RWPE2 (cell line): Measurements from ENCODE around the gene PALMD.
A peak's percentile ranks its signal among the peaks of the same experiment; 100 is the strongest.

Experiments used
- ATAC-seq: fragments of 200-7000 bp; cut with Tn5 transposase; 3 replicates; pipeline ENCODE4 v1.9.1; 2021; ENCODE audit warnings: low read depth
- DNase-seq: peaks from one replicate; pipeline ENCODE4 v3.0.0-alpha.2; 2020; ENCODE audit warnings: low spot score
- H3K27ac ChIP-seq: fragments of 450-650 bp; 2 replicates; pipeline ENCODE4 v1.5.1; 2017; ENCODE audit warnings: mild to moderate bottlenecking; ENCODE audit not compliant: poor library complexity, severe bottlenecking
- H3K27me3 ChIP-seq: fragments of 250-450 bp; sonication (Bioruptor Pico); 2 replicates; pipeline ENCODE4 v1.5.1; 2021; ENCODE audit warnings: mild to moderate bottlenecking, moderate library complexity; ENCODE audit not compliant: insufficient read depth, poor library complexity, severe bottlenecking
- H3K36me3 ChIP-seq: fragments of 250-450 bp; sonication (Bioruptor Pico); 2 replicates; pipeline ENCODE4 v1.5.1; 2020; ENCODE audit warnings: low read depth, mild to moderate bottlenecking, moderate library complexity
- H3K4me1 ChIP-seq: fragments of 250-450 bp; sonication (Bioruptor Pico); 2 replicates; pipeline ENCODE4 v1.5.1; 2021; ENCODE audit warnings: mild to moderate bottlenecking, moderate library complexity; ENCODE audit not compliant: insufficient read depth, poor library complexity, severe bottlenecking
- H3K4me3 ChIP-seq: fragments of 250-450 bp; sonication (Bioruptor Pico); 2 replicates; pipeline ENCODE4 v1.5.1; 2021; ENCODE audit warnings: mild to moderate bottlenecking, moderate library complexity; ENCODE audit not compliant: severe bottlenecking
- H3K9me3 ChIP-seq: fragments of 250-450 bp; sonication (Bioruptor Pico); 2 replicates; pipeline ENCODE4 v1.5.1; 2021; ENCODE audit warnings: mild to moderate bottlenecking, moderate library complexity; ENCODE audit not compliant: severe bottlenecking
- CTCF ChIP-seq: fragments of 450-650 bp; IDR thresholded peaks from one replicate; pipeline ENCODE4 v1.5.1; 2017; ENCODE audit warnings: mild to moderate bottlenecking, moderate library complexity; ENCODE audit not compliant: poor library complexity, severe bottlenecking

The PALMD gene

GRCh38 chr1:99680270-99680669 lies 34.4 kb downstream of the PALMD start:
- no peak for TF ChIP-seq CTCF
- H3K9me3 ChIP-seq = no peaks in the 10 kb centered on the region
- no peaks in the 10 kb centered on the region for H3K36me3 ChIP-seq
- H3K27ac ChIP-seq = no peak overlapping the region
- H3K27me3 ChIP-seq = no peaks in the 10 kb centered on the region
- no peak overlapping the region for H3K4me3 ChIP-seq
- no peaks in the 10 kb centered on the region for H3K4me1 ChIP-seq
- no peak for DNase-seq
- peak; percentile 57; the same call in 1 of the 3 replicates for ATAC-seq

GRCh38 chr1:99681583-99681982 lies 35.7 kb downstream of the PALMD start:
- no peak for DNase-seq
- no peaks in the 10 kb centered on the region for H3K36me3 ChIP-seq
- H3K27me3 ChIP-seq = no peaks in the 10 kb centered on the region
- H3K9me3 ChIP-seq = no peaks in the 10 kb centered on the region
- H3K4me3 ChIP-seq = no peak overlapping the region
- no peak overlapping the region for H3K27ac ChIP-seq
- ATAC-seq = no peak
- TF ChIP-seq CTCF = no peak
- H3K4me1 ChIP-seq = no peaks in the 10 kb centered on the region

GRCh38 chr1:99682291-99682751 lies 36.4 kb downstream of the PALMD start:
- TF ChIP-seq CTCF = no peak
- Histone ChIP-seq H3K36me3 (no peaks in the 10 kb centered on the region), H3K27me3 (no peaks in the 10 kb centered on the region), H3K4me3 (no peak overlapping the region), H3K27ac (no peak overlapping the region), H3K9me3 (no peaks in the 10 kb centered on the region), H3K4me1 (no peaks in the 10 kb centered on the region)
- ATAC-seq = peak; percentile 58
- no peak for DNase-seq

- no peaks in the 10 kb centered on the region for H3K9me3 ChIP-seq
- ATAC-seq = peak; percentile 86
- H3K27me3 ChIP-seq = no peaks in the 10 kb centered on the region
Observed at GRCh38 chr1:99685516-99686180, 39.7 kb downstream of the PALMD start.

More at GRCh38 chr1:99685516-99686180, 39.7 kb downstream of the PALMD start:
- DNase-seq = no peak
- Histone ChIP-seq H3K36me3 (no peaks in the 10 kb centered on the region), H3K4me3 (no peak overlapping the region), H3K4me1 (no peaks in the 10 kb centered on the region), H3K27ac (no peak overlapping the region)
- TF ChIP-seq CTCF = peak; percentile 70
